Retinal pigment epithelial cell (primary cell): Measurements from ENCODE around the gene RTF1.

Experiments
- DNase-seq: peaks from one replicate; pipeline ENCODE4 v3.0.0-alpha.2; 2010; ENCODE audit warnings: low read depth
- H3K4me3 ChIP-seq: 2 replicates; pipeline ENCODE4 v1.5.1; 2011; ENCODE audit warnings: mild to moderate bottlenecking, low read length, control low read depth, moderate library complexity
- TF ChIP-seq, protein P1 (sequence below): conservative IDR thresholded peaks from 2 replicates; pipeline ENCODE4 v1.5.1; 2011; ENCODE audit warnings: low read depth, low read length, control low read depth, inconsistent platforms

RTF1 gene

GRCh38 chr15:41506796-41507341 is 90.0 kb downstream of the RTF1 start:
- DNase-seq, result no peak
- H3K4me3 ChIP-seq, result no peak overlapping the region
- TF ChIP-seq, protein P1, sequence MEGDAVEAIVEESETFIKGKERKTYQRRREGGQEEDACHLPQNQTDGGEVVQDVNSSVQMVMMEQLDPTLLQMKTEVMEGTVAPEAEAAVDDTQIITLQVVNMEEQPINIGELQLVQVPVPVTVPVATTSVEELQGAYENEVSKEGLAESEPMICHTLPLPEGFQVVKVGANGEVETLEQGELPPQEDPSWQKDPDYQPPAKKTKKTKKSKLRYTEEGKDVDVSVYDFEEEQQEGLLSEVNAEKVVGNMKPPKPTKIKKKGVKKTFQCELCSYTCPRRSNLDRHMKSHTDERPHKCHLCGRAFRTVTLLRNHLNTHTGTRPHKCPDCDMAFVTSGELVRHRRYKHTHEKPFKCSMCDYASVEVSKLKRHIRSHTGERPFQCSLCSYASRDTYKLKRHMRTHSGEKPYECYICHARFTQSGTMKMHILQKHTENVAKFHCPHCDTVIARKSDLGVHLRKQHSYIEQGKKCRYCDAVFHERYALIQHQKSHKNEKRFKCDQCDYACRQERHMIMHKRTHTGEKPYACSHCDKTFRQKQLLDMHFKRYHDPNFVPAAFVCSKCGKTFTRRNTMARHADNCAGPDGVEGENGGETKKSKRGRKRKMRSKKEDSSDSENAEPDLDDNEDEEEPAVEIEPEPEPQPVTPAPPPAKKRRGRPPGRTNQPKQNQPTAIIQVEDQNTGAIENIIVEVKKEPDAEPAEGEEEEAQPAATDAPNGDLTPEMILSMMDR, result no peak

DNA sequence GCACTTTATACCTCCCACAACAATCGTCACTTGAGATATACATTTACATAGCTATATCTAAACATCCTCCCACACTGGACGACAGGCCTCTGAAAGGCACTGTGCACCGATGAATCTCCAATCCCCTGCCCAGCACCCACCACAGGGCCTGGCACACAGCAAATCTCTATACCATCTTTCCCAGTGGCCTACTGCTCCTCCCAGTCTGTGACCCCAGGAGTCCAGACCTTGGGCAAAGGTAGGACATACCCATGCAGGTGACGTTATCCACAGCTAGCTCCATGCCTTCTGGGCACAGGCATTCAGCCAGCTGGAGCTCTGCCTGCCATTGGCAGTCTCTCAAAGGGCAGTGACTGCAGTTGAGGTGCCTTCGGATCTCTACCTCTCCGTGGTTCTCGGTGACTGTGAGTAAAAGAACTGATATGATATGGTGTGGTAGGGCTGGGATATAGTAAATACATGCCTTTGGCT is 91.0 kb downstream of the RTF1 start:
- DNase-seq, result no peak
- H3K4me3 ChIP-seq, result no peak overlapping the region
- TF ChIP-seq, protein P1, result no peak

- no peak for DNase-seq
- H3K4me3 ChIP-seq, result no peak overlapping the region
- TF ChIP-seq, protein P1, result no peak
Observed at GRCh38 chr15:41510728-41511127, 93.8 kb downstream of the RTF1 start.

DNA sequence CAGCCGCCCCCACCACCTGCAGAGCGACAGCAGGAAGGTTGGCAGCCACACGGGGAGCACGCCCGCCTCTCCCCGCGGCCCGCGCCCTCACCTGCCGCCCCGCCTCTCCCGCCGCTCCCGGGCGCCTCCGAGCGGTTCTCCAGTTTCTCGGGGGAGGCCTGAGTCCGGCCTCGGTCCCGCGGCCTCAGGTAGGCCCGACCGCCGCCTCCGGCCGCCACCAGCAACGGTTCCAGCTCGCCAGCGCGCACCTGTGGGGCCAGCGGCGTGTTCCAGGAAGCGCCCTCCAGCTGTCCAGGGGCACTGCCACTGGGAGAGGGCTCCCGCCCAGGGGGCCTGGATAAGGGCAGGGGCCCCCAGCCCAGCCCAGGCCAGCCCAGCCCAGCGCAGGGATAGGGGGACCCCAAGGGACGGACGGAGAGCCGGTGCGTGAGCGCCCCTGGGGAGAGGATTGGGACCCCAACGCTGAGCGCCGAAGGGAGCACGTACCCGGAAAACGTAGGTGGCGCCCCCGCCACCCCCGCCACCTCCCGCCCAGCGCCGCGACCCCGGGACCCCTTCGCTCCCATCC is 94.5 kb downstream of the RTF1 start:
- DNase-seq, result no peak
- no peak overlapping the region for H3K4me3 ChIP-seq
- TF ChIP-seq, protein P1, result no peak

DNA sequence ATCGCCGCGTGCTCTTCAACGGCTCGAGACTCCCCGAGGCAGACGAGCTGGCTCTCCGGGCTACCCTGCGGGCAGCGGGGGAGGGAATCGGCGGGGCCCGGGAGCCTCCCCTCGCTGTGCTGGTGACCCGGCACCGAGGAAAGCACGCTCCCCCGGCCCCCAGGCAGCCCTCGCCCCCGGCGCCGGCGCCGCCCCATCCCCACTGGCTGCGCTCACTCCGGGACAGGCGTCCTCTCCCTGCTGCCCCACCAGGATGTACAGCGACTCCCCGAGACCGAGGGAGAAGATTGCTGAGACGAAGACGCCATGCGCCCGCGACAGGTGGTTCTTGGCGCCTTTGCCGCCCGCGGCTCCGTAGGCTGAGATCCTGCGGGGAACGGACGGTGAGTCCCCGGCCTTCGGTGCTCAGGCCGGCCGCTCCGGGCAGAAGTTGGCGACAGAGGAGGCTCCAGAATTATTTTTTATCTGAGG is 95.0 kb downstream of the RTF1 start:
- peak overlapping the region; percentile 6 for H3K4me3 ChIP-seq
- TF ChIP-seq, protein P1, result no peak
- DNase-seq, result no peak

GRCh38 chr15:41512512-41512939 is 95.6 kb downstream of the RTF1 start:
- no peak for DNase-seq
- no peak overlapping the region for H3K4me3 ChIP-seq
- TF ChIP-seq, protein P1, result no peak

GRCh38 chr15:41512940-41513505 is 96.1 kb downstream of the RTF1 start:
- DNase-seq, result no peak
- H3K4me3 ChIP-seq, result peak overlapping the region; percentile 15
- TF ChIP-seq, protein P1, result no peak
